Amniotic stem cell (primary cell): ENCODE results near the gene KIF26B.

Experiments used
- DNase-seq: peaks from one replicate; lab custom pipeline; 2025; lab: John Stamatoyannopoulos, UW

KIF26B gene

DNA sequence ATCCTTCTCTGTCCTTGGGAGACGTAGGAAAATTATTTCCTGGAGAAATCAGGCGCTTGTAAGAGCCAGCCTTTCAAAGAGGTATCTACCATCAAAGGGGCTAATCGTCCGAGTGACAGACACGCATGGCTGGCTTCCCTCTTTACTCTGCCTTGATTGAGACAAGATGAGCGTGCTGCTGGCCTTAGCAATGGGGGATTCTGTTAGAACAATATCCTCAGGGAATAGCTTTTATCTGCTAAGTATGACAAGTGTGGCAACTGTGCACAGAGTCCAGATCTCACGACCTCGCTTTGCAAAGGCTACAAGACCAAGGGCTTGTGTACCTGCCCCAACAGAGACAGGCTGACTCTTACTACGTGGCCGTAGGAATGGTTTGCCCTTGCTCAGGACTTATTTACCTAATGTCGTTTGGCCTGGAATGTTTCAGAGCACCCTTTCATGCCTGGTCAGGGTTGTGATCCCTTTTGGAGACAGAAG lies 417.1 kb downstream of the KIF26B start:
- DNase-seq, result no peak

DNA sequence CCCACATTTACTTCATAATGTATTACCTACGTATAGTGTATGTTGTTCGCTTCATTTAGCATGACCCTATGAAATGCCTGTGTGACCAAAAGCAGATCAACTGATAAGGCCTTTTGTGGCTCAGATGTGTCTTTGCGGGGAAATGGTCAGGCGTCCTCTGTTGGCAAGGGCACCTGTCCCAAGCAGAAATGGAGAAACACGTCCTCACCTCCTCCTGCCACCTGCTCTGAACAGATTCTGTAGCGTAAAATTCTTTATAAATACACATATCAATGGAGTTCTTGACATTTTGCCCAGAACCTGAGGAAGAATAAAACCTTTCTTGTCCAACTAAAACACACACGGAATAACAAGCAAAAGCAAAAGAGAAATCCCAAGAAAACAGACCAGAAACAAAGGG lies 417.9 kb downstream of the KIF26B start:
- DNase-seq, result no peak

GRCh38 chr1:245575710-245576109 lies 420.9 kb downstream of the KIF26B start:
- no peak for DNase-seq

DNA sequence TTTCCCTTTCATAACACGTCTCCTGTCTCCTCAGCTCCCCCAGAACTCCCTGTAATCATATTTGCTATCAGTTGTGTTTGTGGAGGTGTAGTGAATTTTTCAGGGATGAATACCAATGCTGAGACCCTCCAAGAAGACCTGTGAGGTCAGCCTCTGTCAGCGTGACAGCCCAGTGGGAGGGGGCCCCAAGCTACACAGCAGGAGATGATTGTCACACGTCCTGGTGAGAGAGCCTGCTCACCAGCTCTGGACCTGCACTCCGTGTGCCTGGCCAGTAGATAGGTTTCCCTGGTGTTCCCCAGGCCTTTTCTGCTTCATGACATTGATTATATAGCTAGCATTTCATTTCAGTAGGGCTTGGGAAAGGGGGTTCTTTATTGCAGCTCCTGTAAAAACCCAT lies 421.5 kb downstream of the KIF26B start:
- no peak for DNase-seq

- no peak for DNase-seq
Measured at GRCh38 chr1:245577191-245578157, 422.7 kb downstream of the KIF26B start.

DNA sequence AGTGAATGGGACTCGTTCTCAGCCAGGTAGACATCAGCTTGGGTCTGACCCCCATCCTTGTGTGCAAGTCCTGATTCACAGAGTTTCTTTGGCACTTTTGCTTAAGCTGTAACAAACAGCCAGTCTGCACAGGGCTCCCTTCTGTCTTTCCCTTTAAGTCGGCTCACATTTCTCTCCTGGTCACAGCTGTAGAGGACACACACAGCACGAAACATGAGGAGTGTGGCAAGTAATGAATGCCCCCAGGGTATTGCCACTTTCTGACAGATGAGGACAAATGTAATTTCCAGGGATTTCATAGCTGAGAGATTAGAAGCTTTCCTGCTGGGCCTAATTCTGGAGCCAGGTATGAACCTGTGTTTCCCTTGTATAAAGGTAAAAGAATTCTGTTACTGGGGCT lies 423.5 kb downstream of the KIF26B start:
- no peak for DNase-seq

GRCh38 chr1:245578771-245579170 lies 424.0 kb downstream of the KIF26B start:
- DNase-seq, result no peak

DNA sequence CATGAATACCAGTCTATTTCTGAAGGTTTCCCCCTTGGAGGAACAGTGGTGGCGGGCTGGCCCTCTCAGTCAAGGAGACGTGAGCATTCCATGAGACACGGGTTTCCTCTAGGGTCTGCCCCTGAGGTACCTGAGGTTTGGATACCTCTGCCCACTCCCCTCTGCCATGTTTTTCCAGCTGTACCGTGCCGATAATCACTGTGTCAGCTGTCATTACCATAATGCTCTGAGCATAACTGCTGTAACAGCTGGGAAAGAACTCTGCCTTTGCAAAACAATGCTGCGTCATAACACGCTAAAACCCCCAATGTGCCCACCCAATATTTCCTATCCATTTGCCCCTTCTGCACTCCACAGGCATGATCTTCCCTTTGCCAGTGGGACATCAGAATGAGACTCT lies 425.1 kb downstream of the KIF26B start:
- DNase-seq, result no peak

- no peak for DNase-seq
Measured at GRCh38 chr1:245580651-245581050, 425.9 kb downstream of the KIF26B start.

DNA sequence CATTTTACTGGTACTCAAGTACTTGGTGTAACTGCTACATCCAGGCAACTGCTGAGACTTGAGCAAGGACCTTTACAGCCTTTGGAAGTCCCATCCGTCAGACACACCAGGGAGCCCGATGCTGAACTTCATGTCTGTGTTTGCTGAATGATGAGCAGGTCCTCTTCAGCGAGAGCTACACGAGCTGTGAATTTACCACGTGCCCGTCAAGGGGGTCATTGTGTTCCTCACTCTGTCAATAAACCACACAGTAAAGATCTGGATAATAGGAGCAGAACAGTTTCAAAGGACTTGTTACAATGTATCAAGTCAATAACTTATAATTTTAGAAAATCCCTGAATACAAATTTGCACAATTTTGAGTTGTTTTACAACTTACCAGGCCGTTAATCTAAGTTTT lies 427.2 kb downstream of the KIF26B start:
- DNase-seq, result no peak

- no peak for DNase-seq
Measured at GRCh38 chr1:245583081-245583480, 428.3 kb downstream of the KIF26B start.

- no peak for DNase-seq
Measured at GRCh38 chr1:245583575-245584330, 429.0 kb downstream of the KIF26B start.

- DNase-seq, result peak; percentile 6
Measured at GRCh38 chr1:245585252-245585959, 430.6 kb downstream of the KIF26B start.

DNA sequence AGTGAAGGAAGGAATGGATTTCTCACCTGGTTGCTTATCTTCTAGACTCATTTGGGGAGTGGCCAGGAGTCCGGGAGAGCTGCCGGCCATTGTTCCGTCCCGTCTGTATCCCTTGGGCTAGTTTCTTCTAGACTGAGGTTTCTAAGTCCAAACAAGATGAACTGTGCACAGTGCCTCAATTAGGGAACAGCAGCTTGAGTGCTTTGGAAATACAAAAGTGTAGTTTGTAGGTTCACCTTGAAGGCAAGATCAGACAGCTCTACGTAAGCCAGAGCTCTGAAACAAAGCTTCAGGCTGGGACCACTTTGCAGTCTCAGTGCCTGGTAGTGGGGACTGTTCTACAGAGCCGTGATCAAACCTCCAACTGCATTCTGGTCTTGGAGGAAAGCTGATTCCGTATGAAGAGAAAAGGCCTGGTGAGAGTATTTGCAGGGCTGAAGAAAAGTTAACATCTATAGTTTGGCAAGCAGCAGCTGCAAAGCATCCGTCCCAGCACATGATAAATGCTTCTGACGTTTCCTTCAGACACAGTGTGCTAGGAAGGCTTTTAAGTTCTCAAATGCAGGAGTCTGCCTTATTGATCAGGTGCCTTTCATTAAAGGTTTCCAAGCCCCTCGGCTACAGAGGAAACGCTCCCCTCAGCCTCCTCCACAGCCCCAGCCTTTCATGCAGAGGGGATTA lies 432.8 kb downstream of the KIF26B start:
- no peak for DNase-seq

GRCh38 chr1:245588116-245588639 lies 433.4 kb downstream of the KIF26B start:
- DNase-seq, result no peak

- DNase-seq, result no peak
Measured at GRCh38 chr1:245589316-245589715, 434.5 kb downstream of the KIF26B start.

- DNase-seq, result no peak
Measured at GRCh38 chr1:245589906-245590305, 435.1 kb downstream of the KIF26B start.

DNA sequence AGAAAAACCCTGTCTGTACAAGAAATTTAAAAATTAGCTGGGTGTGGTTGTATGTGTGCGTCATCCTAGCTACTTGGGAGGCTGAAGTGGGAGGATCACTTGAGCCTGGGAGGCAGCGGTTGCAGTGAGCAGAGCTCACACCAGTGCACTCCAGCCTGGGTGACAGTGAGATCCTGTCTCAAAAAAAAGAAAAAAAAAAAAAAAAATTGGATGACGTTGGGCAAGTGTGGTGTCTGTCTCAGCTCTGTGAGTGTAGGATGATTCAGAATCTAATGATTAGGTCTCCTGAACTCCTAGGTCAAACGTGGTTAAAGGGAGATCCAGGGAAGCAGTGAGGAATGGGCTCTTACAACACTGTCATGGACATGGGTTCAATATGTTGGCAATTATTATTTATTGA lies 435.9 kb downstream of the KIF26B start:
- DNase-seq, result no peak

- DNase-seq, result no peak
Measured at GRCh38 chr1:245591346-245592188, 436.8 kb downstream of the KIF26B start.

- DNase-seq, result no peak
Measured at GRCh38 chr1:245592189-245592460, 437.3 kb downstream of the KIF26B start.
